Central memory CD4-positive, alpha-beta T cell (primary cell): Measurements from ENCODE around the gene TOP3A.

Experiments used
- DNase-seq: peaks from one replicate; pipeline ENCODE4 v3.0.0; 2022

The TOP3A gene

DNA sequence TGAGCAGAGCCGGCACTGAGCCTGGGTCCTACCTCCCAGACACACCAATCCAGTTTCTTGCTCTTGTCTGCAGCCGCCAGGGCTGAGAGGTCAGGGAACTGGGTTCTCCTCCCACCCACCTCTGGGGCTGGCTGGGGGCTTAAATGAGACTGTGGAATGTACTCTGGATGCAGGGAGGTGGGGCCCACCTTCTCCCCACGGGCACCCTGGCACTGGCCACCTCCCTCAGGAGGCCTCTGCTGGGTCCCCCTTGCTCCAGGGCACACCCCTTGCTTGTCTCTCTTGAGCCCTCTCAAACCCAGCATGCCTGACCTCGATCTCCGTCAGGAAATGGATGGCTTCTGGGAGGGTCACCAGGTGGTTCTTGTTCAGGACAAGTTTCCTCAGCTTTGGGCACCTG lies 62.6 kb downstream of the TOP3A start:
- DNase-seq = no peak

DNA sequence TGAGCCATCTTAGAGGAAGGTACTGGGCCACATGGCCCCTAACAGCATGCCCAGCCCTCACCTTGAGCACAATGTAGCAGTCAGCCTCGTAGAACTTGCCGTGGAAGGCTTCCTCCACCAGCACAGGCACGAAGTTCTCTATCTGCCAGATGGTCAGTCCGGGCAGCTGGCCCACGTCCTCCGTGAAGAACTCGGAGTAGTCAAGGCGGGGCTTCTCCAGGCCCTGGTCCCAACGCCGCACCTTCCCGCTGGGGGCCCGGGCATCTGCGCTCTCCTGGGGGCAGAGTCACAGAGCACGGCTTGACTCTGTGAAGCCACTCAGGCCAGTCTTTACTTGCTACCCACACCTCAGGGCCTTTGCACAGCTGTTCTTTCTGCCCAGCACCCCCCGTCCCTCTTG lies 63.6 kb downstream of the TOP3A start:
- DNase-seq = no peak

DNA sequence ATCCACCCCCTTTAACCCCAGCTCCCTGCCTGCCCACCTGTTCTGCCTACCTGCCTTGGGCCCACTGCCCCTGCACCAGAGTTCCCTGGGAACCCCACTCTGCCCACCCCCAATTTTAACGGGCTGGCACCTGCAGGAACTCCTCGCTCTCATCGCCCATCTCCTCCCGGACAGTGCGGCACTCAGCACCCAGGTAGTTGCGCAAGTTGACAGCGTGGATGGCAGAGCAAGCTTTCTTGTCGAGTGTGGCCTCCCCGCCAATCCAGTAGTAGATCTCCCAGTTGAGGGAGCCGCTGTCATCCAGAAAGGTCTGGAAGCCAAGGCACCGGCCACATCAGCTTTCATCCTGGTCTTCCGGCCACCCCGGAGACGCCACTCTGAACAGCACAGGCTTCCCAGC lies 64.1 kb downstream of the TOP3A start:
- no peak for DNase-seq

DNA sequence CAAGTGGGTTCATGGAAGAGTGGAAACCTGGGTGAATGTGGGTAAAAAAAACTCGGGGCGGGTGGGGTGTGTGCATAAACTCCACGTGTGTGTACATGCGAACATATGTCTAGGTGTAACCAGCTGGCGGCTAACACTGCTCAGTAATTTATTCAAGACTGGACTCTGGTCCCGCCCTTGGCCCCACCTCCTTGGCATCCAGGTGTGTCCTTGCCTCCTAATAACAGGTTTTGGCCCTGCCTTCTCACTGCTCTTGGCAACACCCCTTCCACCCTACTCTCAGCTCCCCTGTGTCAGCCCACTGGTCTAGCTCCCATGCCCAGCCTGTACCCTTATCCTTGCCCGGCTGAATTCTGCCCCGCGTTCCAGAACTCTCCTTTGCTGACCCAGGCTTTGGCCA lies 64.5 kb downstream of the TOP3A start:
- DNase-seq = no peak

DNA sequence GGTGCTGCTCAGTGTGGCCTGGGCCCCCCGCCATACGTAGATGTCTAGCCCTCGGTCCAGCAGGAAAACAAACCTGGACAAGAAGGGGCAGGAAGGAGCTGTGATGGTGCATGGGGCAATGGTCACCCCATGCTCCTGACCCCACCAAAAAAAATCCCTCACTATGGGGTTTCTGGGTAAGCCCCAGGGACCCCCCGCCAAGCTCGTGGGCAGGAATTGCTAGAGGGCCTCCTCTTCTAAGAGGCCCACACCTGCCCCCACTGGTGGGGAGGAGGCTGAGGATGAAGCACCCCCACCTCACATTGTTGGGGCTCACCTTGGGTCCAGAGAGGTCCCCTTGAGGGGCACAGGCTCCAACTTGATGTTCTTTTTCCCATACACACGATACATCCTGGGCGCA lies 66.0 kb downstream of the TOP3A start:
- no peak for DNase-seq

DNA sequence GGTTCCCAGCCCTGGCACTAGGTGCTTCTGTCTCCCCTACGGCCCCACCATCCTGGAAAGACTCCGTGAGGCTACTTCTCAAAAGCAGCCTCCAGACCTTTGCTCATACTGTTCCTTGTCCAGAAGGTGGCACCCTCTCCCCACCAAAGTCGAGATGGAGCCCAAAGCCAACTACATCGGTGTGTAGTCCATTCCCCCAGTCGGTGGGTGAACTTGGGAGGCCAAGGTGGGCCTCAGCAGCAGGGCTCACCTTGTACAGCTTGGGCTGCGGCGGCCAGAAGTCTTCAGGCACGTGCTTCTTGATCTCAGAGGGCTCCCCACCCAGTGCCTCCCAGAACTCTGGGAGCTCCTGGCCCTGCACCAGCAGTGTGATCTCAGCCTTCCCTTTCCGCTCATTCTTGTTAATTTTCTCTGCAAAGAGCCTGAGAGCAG lies 66.5 kb downstream of the TOP3A start:
- peak; percentile 52 for DNase-seq

DNA sequence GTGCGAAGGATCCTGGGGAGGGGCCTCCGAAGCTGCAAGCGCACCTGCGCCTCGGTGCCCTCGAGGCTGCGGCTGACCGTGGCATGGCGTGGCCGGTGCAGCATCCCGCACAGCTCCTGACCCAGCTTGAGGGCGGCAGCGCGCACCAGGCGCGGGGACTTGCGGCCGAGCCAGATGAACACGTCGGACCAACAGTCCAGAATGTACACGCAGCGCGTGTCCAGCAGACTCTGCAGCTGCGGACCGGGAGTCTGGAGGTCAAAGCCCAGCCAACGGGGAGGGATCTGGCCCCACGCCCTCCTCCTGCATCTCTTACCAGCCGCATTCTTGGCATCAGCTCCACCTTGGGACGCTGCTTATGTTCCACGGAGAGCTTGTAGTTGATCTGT lies 67.2 kb downstream of the TOP3A start:
- DNase-seq = no peak

DNA sequence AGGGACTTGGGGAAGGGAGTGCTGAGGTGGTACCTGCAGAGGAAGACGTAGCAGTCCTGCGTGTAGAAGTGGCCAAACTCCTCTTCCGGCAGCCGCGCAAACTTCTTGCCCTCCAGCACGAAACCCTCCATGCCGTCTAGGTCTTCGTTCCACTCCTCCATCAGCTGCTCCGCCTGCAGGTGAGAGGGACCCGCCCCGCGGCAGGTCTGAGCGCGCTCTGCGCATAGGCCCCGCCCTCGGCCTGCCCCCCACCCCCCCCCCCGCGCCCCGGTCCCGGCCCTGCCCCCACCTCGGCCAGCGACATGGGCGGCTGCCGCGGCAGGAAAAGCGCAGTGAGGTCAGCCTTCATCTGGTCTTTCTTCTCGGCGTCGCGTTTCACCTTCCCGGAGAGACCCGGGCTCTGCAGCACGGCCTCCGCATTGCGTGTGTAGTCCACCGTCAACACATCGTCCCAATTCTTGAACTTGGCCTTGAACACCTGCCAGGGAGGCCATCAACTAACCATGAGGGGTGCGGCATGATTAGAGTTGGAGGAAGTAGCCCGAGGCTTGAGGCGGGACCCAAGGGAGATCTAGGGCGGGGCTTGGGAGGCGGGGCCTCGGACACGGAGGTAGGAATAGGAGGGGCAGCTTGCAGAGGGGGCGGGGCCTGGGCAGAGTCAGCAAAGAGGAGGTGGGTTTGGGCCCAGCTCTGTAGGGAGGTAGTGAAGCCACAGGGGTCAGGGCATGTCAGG lies 67.7 kb downstream of the TOP3A start:
- no peak for DNase-seq

DNA sequence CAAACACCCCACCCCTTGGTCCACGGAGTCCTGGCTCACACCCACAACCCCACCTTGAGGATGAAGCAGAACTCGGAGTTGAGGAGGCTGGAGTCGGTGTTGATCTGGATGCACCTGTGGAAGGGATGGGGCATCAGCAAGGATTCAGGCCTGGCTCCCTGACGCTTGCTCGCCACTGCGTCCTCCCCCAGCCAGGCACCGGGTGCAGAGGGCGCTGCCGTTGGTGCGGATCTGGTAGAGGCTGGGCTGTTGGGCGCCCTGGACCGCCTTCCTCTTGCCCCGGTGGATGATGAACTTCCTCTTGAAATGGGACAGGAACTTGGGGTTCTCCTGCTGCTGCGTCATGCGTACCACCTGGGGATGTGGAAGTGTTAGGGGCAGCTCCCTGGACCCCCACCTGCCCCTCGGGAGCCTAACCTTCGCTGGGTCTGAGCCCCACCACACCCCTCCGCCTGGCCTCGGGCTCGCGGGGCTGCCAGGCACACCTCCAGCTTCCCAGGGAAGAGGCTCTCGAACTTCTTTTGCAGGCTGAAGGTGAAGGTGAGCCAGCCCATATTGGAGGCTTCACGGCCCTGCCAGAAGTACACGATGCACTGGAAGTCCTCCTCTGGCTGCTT lies 68.6 kb downstream of the TOP3A start:
- no peak for DNase-seq

DNA sequence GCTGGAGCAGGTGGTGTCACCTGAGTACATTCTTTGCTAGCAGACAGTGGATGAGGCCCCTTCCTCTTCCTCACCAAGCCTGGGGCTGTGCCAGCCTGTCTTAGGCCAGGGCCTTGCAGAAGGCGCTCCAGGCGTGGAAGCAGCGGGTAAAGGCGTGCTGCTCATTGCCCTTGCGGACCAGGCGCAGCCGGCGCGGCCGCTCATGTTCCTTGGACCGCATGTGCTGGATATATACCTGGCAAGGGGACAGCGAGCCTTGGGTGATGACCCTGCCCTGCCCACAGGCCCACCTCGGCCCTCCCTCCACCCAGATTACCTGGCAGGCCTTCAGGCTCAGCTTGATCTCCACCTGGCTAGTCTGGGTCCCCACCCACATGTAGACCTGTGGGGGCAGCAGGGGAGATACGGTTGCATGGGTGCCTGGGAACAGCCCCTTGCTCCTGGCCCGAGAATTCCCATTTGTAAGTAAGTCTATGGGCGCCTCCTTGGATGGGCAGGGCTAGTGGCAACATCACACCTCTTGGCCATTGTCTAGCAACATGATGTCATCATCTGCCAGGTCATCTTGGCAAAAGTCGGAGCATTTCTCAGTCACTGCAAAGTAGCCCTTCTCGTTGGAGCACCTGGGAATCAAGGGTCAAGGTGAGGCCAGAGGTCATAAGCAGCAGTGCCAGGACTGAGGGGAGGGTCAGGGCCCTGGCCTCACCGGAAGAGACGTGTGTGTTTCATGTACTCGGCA lies 69.6 kb downstream of the TOP3A start:
- no peak for DNase-seq

DNA sequence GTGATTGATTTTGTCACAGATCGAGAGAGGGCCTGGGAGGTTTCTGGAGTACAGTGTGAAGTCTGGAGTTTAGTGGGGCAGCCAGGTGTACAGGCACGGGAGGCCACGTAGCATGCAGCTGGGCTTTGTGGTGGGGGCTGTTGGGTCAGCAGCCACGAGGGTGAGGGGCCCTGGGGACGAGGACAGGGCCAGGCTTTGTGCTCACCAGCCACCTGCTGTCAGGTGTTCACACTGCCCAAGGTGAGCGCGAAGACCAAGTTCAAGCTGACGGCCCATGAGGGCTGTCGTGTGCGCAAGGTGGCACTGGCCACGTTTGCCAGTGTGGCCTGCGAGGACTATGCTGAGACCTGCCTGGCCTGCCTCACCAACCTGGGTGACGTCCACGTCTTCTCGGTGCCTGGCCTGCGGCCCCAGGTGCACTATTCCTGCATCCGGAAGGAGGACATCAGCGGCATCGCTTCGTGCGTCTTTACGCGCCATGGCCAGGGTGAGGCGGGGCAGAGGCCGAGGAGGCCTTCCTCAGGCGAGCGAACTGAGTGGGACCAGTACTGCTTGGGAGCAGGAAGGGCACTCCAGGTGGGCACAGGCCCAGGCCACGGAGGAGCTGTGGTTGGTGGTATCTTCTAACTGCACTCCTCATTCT lies 73.4 kb downstream of the TOP3A start:
- no peak for DNase-seq

DNA sequence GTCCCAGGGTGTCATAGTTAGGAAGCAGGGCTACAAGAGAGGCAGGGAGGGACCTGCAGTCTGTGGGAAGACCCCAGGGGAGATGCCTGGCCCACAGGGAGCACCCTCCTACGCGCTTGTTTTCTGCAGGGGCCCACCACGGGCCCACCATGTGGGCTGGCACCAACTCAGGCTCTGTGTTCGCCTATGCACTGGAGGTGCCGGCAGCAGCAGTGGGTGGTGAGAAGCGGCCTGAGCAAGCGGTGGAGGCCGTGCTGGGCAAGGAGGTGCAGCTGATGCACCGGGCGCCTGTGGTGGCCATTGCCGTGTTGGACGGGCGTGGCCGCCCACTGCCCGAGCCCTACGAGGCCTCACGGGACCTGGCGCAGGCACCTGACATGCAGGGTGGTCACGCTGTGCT lies 74.3 kb downstream of the TOP3A start:
- DNase-seq = no peak

DNA sequence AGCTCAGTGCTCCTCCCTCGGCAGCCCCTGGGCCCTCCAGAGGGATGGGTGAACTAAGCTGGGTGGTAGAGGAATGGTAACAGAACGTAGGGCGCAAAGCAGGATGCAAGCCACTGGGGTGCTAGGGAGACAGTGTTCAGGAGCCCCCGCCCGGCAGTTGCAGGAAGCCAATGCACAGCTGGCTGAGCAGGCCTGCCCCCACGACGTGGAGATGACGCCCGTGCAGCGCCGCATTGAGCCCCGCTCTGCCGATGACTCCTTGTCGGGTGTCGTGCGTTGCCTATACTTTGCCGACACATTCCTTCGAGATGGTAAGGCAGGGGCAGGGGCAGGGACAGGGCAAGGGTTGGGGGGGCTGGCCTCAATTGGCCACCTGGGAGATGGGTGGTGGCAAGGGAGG lies 76.5 kb downstream of the TOP3A start:
- DNase-seq = no peak

DNA sequence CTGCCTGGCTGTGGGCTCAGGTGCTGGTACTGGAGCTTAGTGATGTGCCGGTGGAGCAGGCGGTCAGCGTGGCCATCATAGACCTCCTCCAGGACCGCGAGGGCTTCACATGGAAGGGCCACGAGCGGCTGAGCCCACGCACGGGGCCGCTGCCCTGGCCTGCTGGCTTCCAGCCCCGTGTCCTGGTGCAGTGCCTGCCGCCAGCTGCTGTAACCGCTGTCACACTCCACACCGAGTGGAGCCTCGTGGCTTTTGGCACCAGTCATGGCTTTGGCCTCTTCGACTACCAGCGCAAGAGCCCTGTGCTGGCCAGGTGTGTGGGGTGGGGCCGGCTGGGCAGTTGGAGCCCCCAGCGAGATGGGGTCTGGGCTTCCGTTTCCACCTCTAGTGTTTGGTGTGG lies 77.3 kb downstream of the TOP3A start:
- no peak for DNase-seq

DNA sequence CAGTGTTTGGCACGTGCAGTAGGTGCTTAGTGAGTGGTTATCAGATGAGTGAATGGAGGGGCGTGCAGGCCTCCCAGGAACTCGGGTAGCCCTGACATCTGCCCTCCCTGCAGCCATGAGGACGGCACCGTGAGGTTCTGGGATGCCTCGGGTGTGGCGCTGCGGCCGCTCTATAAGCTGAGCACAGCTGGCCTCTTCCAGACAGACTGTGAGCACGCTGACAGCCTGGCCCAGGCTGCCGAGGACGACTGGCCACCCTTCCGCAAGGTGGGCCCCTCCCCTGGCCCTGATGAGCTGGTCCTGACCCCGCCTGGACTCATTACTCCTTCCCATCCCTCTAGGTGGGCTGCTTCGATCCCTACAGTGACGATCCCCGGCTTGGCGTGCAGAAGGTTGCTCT lies 78.3 kb downstream of the TOP3A start:
- no peak for DNase-seq

DNA sequence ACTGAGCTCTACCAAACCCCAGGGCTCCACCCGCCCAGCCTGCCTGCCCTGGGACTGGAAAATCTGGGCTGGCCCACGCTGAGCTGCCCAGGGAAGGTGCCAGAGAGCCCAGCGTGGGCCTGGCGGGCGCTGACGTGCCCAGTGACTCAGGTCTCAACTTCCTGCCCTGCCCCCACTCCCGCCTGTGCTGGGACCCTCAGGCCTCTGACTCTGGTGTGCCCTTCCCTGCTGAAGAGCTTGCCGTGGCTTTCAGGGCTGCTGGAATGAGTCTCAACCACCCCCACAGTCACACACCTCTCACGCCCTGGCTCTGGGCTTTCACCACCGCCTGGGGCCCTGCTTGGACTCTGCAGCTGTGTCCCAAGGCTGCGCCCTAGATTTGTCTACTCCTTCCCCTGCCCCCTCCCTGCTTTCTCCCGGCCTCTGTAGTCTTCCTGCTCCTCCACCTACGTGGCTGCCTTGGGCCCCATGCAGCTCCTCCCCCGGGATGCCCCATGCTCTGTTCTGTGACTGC lies 79.0 kb downstream of the TOP3A start:
- no peak for DNase-seq

DNA sequence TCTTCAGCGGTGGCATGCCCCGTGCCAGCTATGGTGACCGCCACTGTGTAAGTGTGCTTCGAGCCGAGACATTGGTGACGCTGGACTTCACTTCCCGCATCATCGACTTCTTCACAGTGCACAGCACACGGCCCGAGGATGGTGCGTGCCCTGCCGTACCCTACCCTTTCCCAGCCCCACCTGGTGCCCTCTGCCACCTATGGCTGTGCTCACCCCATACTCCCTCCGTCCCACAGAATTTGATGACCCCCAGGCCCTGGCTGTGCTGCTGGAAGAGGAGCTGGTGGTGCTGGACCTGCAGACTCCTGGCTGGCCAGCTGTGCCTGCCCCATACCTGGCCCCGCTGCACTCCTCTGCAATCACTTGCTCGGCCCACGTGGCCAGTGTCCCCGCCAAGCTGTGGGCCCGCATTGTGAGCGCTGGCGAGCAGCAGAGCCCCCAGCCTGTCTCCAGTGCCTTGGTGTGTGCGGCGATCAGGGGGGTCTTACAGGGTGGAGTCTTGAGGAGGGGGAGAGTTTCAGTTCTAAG lies 79.9 kb downstream of the TOP3A start:
- no peak for DNase-seq

DNA sequence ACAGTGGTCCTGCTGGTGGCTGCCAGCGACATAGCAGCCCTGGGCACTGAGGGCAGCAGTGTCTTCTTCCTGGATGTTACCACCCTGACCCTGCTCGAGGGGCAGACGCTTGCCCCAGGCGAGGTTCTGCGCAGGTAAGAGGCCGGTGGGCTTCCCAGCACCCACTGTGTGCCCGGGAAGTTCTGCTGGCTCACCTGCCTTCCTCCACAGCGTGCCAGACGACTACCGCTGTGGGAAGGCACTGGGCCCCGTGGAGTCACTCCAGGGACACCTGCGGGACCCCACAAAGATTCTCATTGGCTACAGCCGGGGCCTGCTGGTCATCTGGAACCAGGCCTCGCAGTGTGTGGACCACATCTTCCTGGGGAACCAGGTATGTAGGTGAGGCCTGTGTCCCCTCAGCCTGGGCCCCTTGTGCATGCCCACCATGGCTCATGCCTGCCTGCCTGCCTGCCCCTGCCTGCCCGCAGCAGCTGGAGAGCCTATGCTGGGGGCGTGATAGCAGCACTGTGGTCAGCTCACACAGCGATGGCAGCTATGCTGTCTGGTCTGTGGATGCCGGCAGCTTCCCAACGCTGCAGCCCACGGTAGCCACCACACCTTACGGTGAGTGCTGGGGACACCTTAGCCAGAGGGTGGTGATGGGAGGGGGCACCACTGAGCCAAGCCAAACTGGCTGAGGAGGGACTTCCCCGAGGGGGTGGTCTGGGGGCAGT lies 80.8 kb downstream of the TOP3A start:
- DNase-seq = no peak

DNA sequence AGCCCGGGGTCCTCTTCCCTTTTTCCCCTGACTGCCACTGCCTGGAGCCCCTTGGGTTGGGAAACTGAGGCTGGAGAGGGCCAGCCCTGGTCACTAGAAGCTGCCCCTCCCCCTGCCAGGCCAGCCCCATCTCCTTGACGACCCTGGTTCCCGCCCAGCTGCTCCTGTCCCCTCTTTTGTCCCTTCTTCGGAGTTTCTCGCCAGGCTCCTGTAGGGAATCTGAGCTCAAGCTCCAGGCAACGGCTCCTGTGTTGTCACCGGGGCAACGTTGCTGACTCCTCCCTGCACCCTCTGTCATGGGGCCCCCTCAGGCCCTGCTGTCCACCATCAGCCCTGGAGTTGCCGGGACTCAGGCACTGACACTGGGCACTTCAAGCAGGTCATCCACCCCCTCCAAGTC lies 83.6 kb downstream of the TOP3A start:
- DNase-seq = no peak

DNA sequence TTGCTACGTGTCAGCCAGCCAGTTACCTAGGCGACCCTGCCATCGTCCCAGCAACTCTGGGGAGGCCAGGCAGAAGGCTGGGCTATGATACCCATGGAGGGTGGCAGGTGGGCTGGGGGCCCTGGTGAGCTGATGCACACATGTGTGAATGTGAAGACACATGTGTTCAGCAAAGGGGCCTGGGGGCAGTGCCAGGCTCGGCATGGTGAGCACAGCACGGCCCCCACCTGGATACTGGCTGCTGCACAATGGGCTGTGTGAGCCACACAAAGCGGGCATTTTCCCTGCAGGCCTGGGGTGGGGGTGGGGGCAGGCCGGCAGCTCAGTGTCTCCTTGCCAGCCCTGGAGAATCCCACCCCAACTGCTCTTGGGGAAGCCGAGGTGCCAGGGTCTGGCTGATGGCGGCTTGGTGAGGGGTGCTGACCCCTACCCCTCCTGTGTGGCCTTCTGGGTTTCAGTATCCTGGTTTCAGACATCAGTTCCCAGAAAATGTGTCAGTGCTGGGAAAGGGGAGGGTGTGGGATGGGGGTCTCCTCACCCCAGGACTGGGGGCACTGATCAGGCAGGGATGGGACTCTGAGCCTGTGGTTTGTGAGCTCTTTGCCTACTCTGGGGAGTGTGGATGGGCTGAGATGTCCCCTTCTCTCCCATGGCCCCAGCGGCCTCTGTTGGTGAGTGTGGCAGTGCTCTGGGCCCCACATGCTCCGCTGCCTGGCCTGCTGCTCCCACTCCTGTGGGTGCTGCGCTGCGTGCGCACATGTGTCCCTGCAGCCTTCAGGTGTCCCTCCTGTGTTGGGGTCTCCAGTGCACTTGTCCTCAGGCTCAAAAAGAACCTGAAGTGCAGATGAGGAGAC lies 84.3 kb downstream of the TOP3A start:
- DNase-seq = no peak

DNA sequence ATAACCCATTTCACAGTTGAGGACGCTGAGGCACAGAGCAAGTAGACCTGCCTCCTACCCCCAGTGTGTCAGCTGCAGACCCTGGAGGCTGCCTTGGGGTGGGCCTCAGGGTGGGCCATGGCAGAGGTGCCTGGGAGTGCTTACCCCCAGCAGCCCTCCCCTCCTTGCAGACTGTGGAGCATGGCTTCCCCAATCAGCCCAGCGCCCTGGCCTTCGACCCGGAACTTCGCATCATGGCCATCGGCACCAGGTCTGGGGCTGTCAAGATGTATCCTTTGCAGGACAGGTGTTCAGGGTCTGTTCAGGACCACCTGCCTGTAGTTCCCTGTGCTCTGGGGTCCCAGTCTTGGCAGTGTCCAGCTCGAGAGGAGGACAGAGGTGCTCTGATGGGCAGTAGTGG lies 85.0 kb downstream of the TOP3A start:
- DNase-seq = no peak

DNA sequence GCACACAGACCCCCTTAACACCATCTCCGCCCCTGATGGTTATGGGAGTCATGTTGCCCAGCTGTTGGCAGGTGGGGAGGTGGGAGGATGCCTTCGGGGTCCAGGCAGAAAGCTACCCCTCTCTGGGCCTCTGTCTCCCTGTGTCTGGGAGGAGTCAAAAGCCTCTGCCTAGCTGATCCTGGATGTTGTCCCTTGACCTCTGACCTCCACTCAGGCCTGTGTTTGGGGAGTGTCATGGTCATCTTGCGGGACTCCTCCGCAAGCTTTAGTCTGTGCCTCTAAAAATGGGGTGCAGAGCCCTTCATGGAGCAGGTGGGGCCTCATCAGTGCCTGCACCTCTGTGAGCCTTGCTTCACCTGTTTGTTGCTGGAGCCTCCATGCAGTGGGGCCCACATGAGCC lies 85.5 kb downstream of the TOP3A start:
- DNase-seq = no peak
